Hypothalamus (tissue), 51 donors: ENCODE results near the gene SETD4.
A peak's percentile ranks its signal among the peaks of the same experiment; 100 is the strongest.

Source experiments
- DNase-seq, 51 donors: peaks; one replicate each; lab custom pipeline; 2025; lab: John Stamatoyannopoulos, UW

The SETD4 gene

DNA sequence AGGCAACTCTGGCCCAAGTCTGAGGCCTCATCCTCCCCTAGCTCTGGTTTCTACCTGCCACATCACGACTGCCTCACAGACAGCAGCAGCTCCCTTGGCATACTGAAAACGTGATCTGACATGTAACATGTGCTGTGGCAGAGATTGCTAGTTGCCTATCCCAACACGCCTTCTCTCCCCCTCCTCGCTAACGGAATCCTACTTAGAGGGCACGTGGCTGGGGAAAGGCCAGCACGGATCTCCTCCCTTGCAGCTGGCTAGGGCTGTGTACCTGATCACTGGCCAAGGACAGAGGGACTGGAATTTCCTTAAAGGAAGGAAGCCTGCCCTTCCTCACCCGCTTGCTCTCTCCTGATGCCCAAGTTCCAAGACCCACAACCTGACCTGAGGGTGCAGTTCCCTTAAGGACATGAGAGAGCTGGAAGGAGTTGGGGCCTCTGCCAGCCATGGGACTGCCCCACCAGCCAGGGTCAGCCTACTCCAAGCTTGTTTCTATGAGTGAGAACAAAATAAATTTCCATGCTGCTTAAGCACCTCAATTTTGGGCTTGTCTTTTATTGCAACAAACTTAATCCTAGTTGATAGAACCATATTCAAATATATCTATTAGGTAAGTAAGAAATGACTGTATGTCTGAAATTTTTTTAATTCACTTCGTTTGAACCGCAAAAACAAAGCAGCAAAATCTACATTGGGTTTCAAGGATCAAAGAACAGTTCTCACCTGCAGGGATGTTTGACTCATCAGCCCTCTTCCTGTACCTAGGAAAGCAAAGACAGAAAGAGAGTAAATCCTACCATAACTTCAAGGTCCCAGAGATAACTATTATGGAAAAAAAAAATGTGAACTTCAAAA, 7.2 kb downstream of the SETD4 start:
- DNase-seq: no peak

DNA sequence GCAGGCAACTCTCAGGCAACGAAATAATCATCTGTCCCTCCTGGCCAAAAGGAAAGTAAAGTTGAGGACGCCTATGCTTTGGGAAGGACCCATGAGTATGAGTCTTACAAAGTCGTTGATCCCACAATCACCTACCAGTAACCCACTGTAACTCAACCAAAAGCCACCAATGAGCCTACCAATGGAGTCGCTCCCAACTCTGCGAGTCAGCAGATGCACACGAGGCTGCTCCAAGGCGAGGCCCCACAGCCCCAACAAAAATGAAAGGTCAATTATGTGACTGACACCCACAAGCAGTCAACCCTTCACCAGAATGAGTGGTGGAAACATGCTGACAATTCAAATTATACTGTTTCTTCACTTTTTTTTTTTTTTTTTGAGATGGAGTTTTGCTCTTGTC, 12.0 kb downstream of the SETD4 start:
- no peak for DNase-seq

DNA sequence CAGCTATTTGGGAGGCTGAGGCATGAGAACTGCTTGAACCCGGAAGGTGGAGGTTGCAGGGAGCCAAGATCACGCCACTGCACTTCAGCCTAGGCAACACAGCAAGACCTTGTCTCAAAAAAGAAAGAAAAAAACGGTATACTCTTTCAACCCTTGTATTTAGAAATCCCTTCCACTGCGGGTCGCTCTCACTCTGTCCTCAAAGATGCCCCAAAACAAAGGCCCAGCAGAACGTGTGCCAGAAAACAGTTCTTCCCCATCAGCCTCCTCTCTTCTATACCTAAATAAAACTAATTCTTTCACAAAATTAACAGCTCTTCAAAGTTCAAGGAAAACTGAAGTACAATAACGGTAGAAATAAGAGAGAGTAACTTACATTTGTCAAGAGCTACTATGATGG, 13.2 kb downstream of the SETD4 start:
- peak in 6 of 51 donors; percentile 3 to 22 (median 12) for DNase-seq

DNA sequence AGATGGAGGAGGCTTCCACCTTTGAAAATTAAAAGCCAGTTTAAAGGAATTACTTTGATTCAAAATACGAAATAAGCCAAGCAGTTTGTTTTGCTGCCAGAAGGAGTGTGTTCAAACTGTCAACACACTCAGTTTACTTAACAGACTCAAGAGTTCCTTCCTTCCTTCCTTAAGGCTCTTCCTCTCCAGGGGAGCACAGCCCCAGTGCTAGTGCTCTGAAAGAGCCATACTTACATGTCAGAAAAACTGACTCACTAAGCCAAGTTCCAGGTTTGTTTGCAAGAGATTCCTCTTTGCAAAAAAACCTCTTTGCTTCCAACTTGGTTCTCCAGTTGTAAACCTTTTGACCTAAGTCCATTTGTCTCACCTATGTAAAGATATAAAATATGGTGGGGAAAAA, 14.3 kb downstream of the SETD4 start:
- DNase-seq: no peak

- no peak for DNase-seq
Measured at GRCh38 chr21:36044056-36044455, 16.3 kb downstream of the SETD4 start.

DNA sequence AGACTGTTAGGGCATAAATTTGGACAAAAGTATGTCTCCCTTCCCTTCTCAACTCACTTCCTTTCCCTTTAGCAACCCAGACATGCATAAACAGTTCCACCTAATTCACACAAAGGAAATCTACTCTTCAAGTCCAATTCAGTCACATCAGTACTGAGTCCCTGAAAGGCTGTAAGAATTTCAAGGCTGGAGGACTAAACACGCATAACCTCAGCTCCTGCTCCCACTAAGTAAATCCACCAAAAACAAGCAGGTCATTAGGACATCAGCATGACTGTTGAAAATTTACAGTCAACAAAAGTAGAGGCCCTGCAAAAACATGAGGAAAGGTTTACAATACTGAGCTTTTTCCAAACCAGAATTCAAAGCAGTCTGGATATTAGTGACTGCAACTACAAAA, 18.4 kb downstream of the SETD4 start:
- DNase-seq: no peak

DNA sequence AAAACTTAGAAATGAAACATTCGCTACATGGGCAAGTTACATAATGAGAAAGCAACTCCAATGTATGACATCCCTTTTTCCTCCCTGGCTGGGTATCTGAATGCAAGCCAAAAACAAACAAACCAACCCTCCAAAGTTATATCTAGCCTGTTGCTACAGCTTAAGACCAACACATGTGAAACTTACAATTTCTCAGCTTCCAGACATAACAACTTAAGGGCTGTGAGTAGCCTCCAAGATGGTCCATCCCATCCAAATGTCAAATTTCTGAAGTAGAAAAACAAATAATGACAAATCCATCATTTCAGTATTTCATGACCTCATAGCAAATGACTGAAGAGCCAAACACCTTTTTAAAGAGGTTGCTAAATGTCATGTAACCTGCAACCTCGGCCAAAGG, 19.9 kb downstream of the SETD4 start:
- DNase-seq: no peak

GRCh38 chr21:36039861-36040260, 20.5 kb downstream of the SETD4 start:
- no peak for DNase-seq

GRCh38 chr21:36038701-36039497, 21.4 kb downstream of the SETD4 start:
- no peak for DNase-seq

DNA sequence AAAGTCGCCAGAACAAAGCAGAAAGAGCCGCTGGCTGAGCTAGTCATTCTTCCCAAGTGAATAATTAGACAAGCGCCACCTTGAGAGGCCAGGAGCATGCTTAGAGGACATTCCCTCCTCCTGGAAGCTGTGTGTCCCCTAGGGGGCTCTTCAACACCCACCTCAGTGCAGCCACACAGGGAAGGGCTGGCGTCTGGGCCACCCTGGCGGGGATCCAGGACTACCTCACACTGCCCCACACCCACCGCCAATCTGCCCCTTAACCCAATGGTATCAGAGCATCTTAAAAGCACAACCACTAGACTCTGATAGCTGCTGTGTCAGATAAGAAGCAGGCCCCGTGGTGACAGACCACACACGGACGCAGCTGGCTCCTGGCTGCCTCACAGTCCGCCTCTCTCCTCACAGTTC, 24.9 kb downstream of the SETD4 start:
- no peak for DNase-seq

DNA sequence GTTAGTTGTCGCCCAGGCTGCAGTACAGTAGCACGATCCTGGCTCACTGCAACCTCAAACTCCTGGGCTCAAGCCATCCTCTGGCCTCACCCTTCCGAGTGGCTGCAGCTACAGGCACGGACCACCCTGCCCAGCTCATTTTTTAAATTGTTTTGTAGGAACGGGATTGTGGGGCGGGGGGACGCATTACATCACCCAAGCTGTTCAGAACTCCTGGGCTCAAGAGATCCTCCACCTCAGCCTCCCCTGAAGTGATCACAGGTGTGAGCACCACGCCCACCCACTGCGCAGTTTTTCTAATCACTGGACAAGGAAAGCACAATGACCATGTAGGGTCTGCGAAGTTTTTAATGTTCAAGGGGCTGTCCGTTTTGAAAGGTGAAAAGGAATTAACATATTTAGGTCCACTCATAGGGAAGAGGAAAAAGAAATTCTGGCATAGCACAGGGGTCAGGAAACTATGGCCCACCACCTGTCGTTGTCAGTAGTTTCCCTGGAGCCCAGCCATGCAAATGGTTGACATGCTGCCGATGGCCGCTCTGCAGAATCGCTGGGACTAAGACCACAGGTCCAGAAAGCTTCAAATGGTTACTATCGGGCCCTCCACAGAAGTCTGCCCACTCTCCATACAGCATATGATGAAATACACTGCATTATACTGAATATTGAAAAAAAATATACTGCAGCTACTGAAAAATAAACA, 26.0 kb downstream of the SETD4 start:
- DNase-seq: no peak

DNA sequence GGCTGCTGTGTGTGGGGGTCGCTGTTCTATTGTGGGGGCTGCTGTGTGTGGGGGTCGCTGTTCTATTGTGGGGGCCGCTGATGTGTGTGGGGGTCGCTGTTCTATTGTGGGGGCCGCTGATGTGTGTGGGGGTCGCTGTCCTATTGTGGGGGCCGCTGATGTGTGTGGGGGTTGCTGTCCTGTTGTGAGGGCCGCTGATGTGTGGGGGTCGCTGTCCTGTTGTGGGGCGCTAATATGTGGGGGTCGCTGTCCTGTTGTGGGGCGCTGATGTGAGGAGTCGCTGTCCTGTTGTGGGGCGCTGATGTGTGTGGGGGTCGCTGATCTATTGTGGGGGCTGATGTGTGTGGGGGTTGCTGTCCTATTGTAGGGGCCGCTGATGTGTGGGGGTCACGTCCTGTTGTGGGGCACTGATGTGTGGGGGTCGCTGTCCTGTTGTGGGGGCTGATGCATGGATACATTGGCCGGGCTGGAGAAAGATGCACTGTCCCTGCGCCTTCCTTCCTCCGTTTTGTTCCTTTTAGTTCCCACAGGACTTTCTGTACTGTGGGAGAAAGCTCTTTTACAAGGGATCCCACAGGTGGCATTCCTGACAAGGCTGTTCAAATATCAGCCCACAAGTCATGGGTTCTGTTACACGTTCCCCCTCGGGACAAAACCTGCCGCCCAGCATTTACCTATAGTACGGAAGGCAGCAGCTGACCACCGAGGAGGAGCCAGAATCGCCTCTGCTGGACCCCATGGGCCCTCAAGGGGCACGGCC, 27.5 kb downstream of the SETD4 start:
- DNase-seq: no peak

DNA sequence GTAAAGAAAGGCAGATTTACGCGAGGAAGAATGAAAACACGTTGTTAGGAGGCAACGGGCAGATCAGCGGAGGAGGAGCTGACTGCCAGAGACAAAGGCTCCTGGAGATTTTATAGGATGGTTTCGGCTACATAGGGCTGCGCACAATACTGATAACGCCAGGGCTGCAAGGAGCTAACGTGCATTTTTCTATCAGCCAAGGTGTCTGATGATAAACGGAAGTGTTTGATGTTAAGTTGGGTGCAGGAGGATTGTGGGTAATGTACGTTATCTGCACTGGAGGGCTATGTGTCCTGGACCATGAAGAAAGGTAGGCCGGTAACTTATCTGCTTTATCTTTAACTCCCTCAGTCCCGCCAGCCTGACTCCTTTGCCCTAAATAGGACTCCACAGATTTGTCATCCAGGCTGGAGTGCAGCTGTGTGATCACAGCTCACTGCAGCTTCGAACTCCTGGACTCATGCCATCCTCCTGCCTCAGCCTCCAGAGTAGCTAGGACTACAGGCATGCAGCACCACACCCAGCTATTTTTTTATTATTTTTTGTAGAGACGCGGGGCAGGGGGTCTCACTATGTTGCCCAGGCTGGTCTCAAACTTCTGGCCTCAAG, 29.6 kb downstream of the SETD4 start:
- no peak for DNase-seq

DNA sequence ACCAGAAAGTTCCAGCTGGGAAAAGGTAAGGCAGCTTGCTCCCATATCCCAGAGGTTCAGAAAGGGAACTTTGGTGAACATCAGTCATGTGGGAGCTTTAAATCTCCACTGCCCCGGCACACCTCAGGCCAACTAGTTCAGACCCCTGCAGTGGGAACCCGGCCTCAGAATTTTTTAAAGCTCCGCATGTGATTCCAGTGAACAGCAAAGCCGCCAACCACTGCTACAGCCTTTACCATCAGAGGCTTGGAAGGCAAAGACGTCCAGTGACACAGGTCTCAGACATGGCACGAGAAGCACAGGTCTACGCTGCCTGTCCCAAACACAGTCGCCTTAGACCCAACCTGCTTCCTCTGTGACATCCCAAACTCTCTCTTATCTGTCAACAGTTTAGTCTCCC, 31.0 kb downstream of the SETD4 start:
- DNase-seq: no peak

DNA sequence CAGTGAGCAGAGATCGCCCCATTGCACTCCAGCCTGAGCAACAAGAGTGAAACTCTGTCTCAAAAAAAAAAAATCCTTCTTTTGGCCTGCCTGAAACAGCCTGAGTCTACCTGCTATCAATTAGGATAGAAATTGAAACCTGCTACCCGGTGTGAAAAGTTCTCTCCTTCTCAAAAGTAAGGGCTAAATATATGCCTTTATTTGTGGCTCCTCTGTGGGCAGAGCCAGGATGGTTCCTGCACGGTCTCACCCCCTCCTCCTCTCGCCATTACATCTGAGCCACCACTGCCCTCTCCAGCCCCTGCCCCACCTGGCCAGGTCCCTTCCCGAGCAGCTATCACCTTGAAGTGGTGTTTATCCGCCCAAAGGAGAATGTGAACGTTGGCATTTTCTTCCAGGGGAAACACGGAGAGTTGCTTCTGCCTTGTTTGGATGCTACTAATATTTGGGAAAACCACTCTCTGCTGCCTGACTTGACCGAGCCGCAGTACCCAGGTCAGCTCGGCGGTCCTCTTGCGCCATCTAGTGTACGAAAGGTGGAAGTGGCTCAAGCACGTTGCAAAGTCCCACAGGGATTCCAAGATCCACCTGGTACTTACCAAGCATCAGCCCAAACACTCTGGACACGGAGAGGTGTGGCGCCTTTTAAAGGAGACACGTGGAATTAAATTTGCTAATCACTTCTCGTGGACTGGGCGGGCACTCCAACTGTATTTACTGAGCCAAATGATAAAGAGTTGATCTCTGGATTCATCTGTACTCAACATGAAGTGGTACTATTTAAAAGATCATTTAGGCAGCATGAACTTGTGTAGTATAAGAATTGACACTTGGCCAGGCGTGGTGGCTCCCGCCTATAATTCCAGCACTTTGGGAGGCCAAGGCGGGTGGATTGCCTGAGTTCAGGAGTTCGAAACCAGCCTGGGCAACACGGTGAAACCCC, 31.9 kb downstream of the SETD4 start:
- DNase-seq: peak in 47 of 51 donors; percentile 10 to 81 (median 52)

DNA sequence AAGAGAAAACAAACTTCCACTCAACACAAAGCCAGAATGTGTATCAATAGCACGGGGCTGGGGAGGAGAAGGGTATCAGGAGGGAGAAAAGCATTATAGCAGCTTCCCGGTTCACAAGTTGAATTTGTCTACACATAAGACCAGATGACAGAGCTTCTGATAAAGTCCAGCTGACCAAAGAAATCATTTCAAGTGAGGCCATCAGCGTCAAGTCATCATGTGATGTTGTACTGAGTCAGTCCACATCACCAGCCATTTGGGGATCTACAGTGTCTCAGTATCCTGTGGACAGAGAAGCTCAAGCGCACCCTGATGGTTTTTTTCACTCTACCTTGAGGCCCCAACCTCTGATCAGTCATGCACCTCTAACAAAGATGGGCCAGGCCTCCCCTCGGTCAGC, 33.0 kb downstream of the SETD4 start:
- no peak for DNase-seq

GRCh38 chr21:36024782-36025181, 35.5 kb downstream of the SETD4 start:
- no peak for DNase-seq

DNA sequence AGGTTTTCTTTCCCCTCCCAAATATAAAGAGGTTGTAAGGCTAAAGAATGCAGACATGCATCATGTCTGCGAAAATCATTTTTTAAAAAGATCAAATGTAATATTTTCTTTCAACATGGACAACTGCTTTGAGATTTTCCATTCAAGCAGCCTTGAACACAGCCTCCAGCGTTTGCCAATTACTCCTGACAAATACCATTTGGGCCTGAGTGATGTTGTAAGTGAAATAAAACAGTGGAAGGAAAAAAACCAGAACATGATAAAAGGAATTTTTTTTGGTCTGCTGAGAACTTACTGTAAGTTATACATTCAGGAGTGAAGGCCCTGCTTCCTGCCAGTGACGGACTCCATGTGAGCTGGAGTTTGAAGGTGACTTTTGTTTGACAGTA, 37.2 kb downstream of the SETD4 start:
- DNase-seq: no peak
